Measurements from ENCODE around the gene STT3A.

Gene STT3A

GRCh38 chr11:125591649-125592304 is 875 bp upstream of the STT3A start:
- DNase-seq, result peak; percentile 46

- no peak for DNase-seq
Observed at GRCh38 chr11:125593114-125593820, 615 bp downstream of the STT3A start.

DNA sequence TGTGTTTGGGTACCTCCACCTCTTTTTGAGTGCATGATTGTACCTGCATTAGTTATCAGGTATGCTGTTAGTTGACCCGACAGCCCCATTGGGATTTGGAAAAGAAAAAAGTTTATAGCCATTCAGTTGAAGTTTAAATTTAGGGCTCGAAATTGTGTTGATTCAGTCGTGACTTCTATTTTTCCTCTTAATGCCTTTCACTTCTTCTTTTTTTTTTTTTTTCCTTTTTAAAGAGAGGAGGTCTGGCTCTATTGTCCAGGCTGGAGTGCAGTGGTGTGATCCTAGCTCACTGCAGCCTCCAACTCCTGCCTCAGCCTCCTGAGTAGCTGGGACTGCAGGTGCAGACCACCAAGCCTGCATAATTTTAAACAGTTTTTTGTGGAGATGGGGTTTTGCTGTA is 2.3 kb downstream of the STT3A start:
- no peak for DNase-seq

DNA sequence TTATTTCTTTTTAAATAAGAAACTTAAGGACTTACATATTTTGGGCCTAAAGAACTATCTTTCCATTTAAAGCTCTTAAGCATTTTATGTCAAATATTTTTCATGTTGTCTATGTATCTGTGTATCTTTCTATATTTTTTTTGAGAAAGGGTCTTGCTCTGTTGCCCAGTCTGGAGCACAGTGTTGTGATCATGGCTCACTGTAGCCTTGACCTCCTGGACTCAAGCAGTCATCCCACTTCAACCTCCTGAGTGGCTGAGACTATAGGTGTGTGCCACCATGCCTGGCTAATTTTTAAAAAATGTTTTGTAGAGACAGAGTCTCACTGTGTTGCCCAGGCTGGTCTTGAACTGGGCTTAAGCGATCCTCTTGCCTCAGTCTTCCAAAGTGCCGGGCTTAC is 8.0 kb downstream of the STT3A start:
- no peak for DNase-seq

DNA sequence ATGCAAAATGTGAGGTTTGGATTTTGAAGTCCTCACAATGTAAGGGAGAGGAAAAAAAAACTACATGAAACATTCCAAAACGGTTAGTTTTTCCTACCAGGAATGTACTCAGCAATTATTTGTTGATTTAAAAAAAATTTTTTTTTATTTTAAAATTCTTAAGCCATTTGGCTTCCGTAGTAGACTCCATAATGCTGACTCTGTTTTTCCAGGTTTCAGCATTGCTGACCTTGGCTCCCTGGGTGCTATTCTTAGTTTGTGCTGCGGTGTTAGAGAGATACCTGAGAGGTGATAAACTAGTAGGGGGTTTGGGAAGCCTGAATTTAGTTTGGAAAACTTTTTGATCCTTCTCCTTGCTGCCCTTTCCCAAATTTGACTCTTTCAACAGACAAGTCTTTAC is 10.6 kb downstream of the STT3A start:
- DNase-seq, result no peak

DNA sequence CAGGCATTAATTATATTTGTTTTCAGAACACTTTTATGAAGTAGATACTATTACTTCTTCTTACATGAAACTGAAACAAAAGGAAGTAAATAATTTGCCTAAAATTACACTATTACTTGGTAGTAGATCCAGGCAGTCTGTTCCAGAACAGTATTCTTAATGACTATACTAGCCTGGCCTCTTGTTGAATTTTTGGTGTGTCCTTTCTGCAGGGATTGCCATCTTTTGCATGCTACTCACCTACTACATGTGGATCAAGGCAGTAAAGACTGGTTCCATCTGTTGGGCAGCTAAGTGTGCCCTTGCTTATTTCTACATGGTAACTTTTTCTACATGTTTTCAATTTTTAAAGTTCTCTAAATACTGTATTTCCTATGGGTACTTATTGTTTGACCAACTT is 12.8 kb downstream of the STT3A start:
- DNase-seq, result no peak

- DNase-seq, result no peak
Observed at GRCh38 chr11:125609545-125609944, 16.9 kb downstream of the STT3A start.

- no peak for DNase-seq
Observed at GRCh38 chr11:125618383-125618782, 25.7 kb downstream of the STT3A start.

GRCh38 chr11:125621995-125622394 is 29.3 kb downstream of the STT3A start:
- no peak for DNase-seq

DNA sequence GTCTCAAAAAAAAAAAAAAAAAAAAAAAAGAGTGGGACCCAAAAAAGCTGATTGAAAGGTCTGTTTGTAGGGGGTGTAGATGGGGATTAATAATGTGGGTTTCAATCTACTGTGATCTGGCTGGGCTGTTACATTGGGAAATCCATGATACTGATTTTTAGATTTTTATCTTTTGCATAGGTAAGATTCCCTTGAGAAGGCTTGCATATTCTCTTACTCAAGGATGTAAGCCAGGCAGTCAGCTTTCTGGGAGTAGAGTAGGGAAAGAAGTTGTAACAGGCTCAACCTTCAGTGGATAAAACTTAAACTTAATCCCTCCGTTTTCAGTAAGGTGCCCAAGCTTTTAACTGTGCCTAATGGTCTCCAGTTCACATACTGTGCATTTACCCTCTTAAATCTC is 30.4 kb downstream of the STT3A start:
- no peak for DNase-seq

- no peak for DNase-seq
Observed at GRCh38 chr11:125624756-125625213, 32.1 kb downstream of the STT3A start, which contains the start of gene CHEK1. TSS of gene CHEK1 (plus strand) at chr11:125625163. CDS start at chr11:125626769, 1,606 bp downstream.

GRCh38 chr11:125625225-125625629 is 32.6 kb downstream of the STT3A start:
- no peak for DNase-seq

DNA sequence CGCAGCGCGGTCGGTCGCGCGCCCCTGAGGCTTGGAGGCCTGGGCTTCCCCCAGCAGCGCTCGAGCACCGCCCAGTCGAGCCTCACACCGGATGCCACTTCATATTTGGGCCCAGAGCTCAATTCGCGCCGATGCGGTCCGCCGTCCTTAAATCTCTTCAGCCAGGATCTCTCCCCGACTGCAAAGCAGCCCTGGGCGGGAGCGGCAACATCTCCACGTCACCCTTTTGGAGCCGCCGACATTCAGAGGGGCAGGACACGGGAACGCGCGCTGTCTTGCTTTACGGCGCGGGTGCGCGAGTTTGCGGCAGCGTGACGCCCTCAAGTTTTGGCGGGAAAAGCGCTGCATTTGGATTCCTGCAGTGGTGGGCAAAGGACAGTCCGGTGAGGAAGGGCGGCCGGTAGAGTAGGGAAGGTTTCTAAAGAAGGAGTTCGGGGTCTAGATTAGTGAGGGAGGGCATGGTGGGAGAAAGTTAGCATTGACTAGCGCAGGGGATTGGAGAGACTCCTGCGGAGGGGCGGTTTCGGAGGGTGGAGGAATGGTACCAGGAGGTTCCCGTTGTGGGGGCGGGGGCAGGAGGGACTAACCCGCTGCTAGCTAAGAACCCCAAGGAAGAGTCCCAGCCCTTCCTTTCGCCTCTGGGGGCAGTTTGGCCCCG is 33.1 kb downstream of the STT3A start:
- peak; percentile 93 for DNase-seq

- DNase-seq, result no peak
Observed at GRCh38 chr11:125626288-125626950, 33.8 kb downstream of the STT3A start.

- no peak for DNase-seq
Observed at GRCh38 chr11:125627236-125627910, 34.7 kb downstream of the STT3A start.

GRCh38 chr11:125637840-125638239 is 45.2 kb downstream of the STT3A start:
- DNase-seq, result no peak

- no peak for DNase-seq
Observed at GRCh38 chr11:125638315-125638714, 45.7 kb downstream of the STT3A start.

DNA sequence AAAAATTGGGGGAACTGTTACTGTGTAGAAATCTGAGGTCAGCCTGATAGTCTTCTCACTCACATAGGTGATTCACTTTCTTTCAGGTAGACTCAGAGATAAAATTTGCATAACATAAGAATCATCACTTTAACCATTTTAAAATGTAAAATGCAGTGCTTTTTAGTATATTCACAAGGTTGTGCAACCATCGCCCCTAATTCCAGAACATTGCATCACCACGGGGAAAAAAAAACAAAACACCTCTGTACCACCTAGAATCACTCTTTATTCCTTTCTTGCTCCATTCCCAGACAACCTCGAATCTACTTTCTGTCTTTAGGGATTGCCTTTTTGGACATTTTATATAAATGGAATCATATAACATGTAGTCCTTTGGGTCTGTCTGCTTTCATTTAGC is 53.2 kb downstream of the STT3A start:
- DNase-seq, result no peak

GRCh38 chr11:125649465-125650166 is 57.0 kb downstream of the STT3A start:
- DNase-seq, result no peak

- no peak for DNase-seq
Observed at GRCh38 chr11:125662689-125663088, 70.0 kb downstream of the STT3A start.

GRCh38 chr11:125663910-125664309 is 71.3 kb downstream of the STT3A start:
- no peak for DNase-seq

DNA sequence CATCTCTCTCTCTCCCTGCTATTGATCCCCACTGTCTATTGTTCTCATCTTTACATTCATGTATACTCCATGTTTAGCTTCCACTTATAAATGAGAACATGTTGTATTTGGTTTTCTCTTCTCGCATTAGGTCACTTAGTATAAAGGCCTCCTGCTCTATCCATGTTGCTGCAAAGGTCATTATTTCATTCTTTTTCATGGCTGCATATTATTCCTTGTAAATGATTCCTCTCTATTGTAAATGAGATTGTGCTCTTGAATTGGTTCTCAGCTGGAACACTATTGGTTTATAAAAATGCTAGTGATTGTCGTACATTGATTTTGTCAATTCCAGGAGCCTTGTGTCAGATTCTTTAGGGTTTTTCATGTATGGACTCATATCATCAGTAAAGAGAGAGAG is 74.5 kb downstream of the STT3A start:
- DNase-seq, result no peak
